Esophagus muscularis mucosa (tissue), 4 donors: ENCODE data around the gene UCK1. TPM values are rescaled to one million over a fixed set of nuclear protein-coding genes. Genes with fewer than 3 reads are reported as not detected.

Source experiments
- DNase-seq: peaks from one replicate; pipeline ENCODE4 v3.0.0-alpha.2; 2017; ENCODE audit errors: extremely low spot score
- H3K27ac ChIP-seq, 4 donors: fragments of 200-600 bp; sonication (generic); replicated peaks in 1 of 4; 1 replicate in 3 of 4; 2 replicates in 1 of 4; pipeline ENCODE4 v1.5.1; 2016 to 2019; ENCODE audit warnings: mild to moderate bottlenecking in 1 of 4
- H3K27me3 ChIP-seq, 4 donors: fragments of 200-600 bp; sonication (generic); one replicate each; pipeline versions ENCODE4 v1.5.1 to v1.6.0; 2016 to 2019
- H3K36me3 ChIP-seq, 4 donors: fragments of 200-600 bp; sonication (generic); one replicate each; pipeline ENCODE4 v1.5.1; 2016 to 2019
- H3K4me1 ChIP-seq, 4 donors: fragments of 200-600 bp; sonication (generic); one replicate each; pipeline ENCODE4 v1.5.1; 2016 to 2019
- H3K4me3 ChIP-seq, 4 donors: fragments of 200-600 bp; sonication (generic); 1 replicate in 2 of 4; 2 replicates in 2 of 4; pipeline ENCODE4 v1.5.1; 2016 to 2019; ENCODE audit warnings: mild to moderate bottlenecking in 4 of 4, moderate library complexity in 1 of 4
- H3K9me3 ChIP-seq, 4 donors: fragments of 200-600 bp; sonication (generic); 1 replicate in 3 of 4; 2 replicates in 1 of 4; pipeline ENCODE4 v1.5.1; 2016 to 2019
- EP300 ChIP-seq: sonication (generic); formaldehyde crosslinking; IDR thresholded peaks from one replicate; pipeline ENCODE4 v1.6.1; 2017; ENCODE audit warnings: antibody characterized with exemption
- POLR2A ChIP-seq: fragments of 450-650 bp; IDR thresholded peaks from one replicate; pipeline ENCODE4 v1.6.1; 2017; ENCODE audit warnings: antibody characterized with exemption, moderate library complexity, mild to moderate bottlenecking, low read depth
- POLR2AphosphoS5 ChIP-seq, 2 donors: sonication (generic); formaldehyde crosslinking; IDR thresholded peaks; one replicate each; pipeline ENCODE4 v1.6.1; 2017; ENCODE audit warnings: antibody characterized with exemption in 2 of 2
- WGBS: methylation state at CpG from one replicate; pipeline ENCODE4 v1.1.5; 2018; 5-methylcytosine and 5-hydroxymethylcytosine counted together
- intact Hi-C: fragments of 100-400 bp; cut with DNase I; formaldehyde crosslinking; loops from one replicate; pipeline ENCODE4 v1.15.1; 2023
- total RNA-seq, 4 donors: library from RNA; depleted of rRNA; stranded (reverse); fragments of >200 nt; gene quantifications; one replicate each; pipeline versions ENCODE4 v1.1.0 to v1.2.1, GENCODE V29; 2016
- TF ChIP-seq, protein P1 (sequence below), 3 experiments: fragments of 200-600 bp in 2 of 3; fragments of 450-650 bp in 1 of 3; sonication (generic) in 2 of 3; IDR thresholded peaks; one replicate each; pipeline ENCODE4 v1.5.1; 2017 to 2019; ENCODE audit warnings: antibody characterized with exemption in 3 of 3, mild to moderate bottlenecking in 2 of 3, moderate library complexity in 1 of 3

The UCK1 gene
- total RNA-seq, 4 donors from 2014 or later, result 47.3 to 63.9 (median 54.0) TPM

DNA sequence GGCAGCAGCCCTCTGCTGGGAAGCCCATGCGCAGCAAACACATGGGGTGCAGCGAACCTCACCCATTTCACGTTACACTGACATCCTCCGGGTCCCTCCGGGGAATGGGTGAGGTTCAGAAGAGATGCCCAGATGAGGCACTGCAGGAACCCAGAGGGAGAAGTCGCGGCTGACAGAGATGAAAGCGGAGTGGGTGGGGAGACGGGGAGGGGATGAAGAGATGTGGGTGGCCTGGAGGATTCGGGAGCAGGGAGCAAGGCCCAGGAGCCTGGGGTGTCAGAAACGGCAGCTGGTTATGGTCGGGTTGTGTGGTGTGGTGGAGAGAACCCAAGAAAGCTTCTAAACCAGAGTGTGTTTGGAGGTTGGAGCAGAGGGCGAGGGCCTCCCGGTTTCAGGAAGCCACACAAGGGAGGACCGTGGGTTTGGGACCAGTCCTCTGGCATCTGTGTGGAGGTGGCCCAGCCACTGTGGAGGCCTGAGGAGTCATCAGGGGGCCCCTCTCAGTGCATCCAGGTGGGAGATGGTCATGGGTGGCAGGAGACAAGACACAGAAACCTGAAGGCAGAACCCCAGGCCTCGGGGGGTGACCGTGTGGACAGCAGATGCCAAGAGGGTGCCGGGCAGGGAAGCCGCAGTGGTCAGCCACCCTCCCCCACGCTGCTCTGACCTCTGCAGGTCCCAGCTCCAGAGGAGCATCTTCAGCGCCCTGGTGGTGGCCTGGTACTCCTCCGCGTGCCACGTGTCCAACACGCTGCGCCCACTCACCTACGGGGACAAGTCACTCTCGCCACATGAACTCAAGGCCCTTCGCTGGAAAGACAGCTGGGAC, 8.6 kb downstream of the UCK1 start:
- no peaks in the 10 kb centered on the region for H3K9me3 ChIP-seq
- TF ChIP-seq POLR2AphosphoS5 (IDR thresholded peaks at IDR 0.05) (no peak), POLR2A (no peak), EP300 (no peak)
- TF ChIP-seq, protein P1, sequence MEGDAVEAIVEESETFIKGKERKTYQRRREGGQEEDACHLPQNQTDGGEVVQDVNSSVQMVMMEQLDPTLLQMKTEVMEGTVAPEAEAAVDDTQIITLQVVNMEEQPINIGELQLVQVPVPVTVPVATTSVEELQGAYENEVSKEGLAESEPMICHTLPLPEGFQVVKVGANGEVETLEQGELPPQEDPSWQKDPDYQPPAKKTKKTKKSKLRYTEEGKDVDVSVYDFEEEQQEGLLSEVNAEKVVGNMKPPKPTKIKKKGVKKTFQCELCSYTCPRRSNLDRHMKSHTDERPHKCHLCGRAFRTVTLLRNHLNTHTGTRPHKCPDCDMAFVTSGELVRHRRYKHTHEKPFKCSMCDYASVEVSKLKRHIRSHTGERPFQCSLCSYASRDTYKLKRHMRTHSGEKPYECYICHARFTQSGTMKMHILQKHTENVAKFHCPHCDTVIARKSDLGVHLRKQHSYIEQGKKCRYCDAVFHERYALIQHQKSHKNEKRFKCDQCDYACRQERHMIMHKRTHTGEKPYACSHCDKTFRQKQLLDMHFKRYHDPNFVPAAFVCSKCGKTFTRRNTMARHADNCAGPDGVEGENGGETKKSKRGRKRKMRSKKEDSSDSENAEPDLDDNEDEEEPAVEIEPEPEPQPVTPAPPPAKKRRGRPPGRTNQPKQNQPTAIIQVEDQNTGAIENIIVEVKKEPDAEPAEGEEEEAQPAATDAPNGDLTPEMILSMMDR (IDR thresholded peaks at IDR 0.05), result no peak
- intact Hi-C loops, result no loop called here
- peaks cover 0 to 8% (median 6%) of the 10 kb centered on the region in 4 donors for H3K4me1 ChIP-seq
- DNase-seq, result no peak
- no peaks in the 10 kb centered on the region for H3K27me3 ChIP-seq
- peaks cover 83 to 100% (median 97%) of the 10 kb centered on the region in 4 donors for H3K36me3 ChIP-seq
- 91% methylated on average over 26 of the region's 29 CpGs for WGBS
- H3K27ac ChIP-seq, result no peak overlapping the region
- no peak overlapping the region for H3K4me3 ChIP-seq

DNA sequence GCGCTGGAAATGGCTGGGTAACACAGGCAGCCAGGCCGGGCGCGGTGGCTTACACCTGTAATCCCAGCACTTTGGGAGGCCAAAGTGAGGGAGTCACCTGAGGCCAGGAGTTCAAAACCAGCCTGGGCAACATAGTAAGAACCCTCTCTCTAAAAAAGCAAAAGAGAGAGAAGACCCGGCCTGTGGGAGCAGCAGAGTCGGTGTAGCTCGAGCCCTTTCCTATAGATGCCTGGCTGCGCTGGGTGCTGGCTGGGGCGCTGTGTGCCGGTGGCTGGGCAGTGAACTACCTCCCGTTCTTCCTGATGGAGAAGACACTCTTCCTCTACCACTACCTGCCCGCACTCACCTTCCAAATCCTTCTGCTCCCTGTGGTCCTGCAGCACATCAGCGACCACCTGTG, 9.2 kb downstream of the UCK1 start:
- Histone ChIP-seq H3K9me3 (no peaks in the 10 kb centered on the region), H3K4me1 (peaks cover 0 to 13% (median 8%) of the 10 kb centered on the region in 4 donors), H3K4me3 (no peak overlapping the region), H3K36me3 (peaks cover 84 to 100% (median 96%) of the 10 kb centered on the region in 4 donors), H3K27me3 (no peaks in the 10 kb centered on the region), H3K27ac (no peak overlapping the region)
- intact Hi-C loops, result no loop called here
- TF ChIP-seq EP300 (no peak), POLR2AphosphoS5 (IDR thresholded peaks at IDR 0.05) (no peak), POLR2A (no peak)
- TF ChIP-seq, protein P1 (IDR thresholded peaks at IDR 0.05), result no peak
- no peak for DNase-seq
- WGBS, result 95% methylated on average over 13 of the region's 13 CpGs

DNA sequence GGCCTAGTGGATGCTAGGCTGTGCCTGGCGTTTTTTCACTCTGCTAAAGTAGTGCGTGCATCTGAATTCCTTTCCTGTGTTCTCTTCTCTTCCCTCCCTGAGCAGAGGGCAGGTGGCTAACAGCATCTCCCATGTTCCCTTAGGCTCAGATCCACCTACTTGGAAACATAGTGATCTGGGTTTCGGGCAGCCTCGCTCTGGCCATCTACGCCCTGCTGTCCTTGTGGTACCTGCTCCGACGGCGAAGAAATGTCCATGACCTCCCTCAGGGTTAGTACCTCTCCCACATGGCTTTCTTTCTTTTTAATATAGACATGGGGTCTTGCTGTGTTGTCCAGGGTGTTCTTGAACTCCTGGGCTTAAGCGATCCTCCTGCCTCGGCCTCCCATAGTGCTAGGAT, 9.9 kb downstream of the UCK1 start:
- H3K9me3 ChIP-seq, result no peaks in the 10 kb centered on the region
- TF ChIP-seq, protein P1 (IDR thresholded peaks at IDR 0.05), result no peak
- no peak for TF ChIP-seq EP300
- TF ChIP-seq POLR2AphosphoS5 (IDR thresholded peaks at IDR 0.05), result no peak
- TF ChIP-seq POLR2A, result no peak
- no peak overlapping the region for H3K27ac ChIP-seq
- intact Hi-C loops, result no loop called here
- no peaks in the 10 kb centered on the region for H3K27me3 ChIP-seq
- DNase-seq, result no peak
- 96% methylated on average over 9 of the region's 10 CpGs for WGBS
- peaks cover 0 to 13% (median 8%) of the 10 kb centered on the region in 4 donors for H3K4me1 ChIP-seq
- peaks cover 86 to 100% (median 96%) of the 10 kb centered on the region in 4 donors for H3K36me3 ChIP-seq
- H3K4me3 ChIP-seq, result no peak overlapping the region

DNA sequence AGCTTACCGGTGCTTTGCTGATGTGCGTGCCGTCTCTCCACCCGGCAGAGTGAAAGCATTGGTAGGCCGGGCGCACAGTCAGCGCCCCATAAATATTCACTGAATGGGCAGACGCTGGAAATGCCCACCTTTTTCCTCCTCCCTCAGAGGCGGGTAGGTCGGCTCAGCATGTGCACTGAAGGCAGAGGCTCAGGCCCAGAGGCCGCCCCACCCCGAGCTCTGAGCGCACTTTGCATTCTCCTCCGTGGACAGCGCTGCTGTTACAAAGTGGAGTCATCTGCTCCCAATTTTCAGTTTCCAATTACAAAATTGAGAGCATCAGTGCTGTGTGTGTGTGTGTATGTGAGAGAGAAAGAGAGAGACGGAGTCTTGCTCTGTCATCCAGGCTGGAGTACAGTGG, 10.6 kb downstream of the UCK1 start:
- Histone ChIP-seq H3K27ac (no peak overlapping the region), H3K36me3 (peaks cover 85 to 100% (median 96%) of the 10 kb centered on the region in 4 donors), H3K4me1 (peaks cover 0 to 13% (median 8%) of the 10 kb centered on the region in 4 donors), H3K27me3 (no peaks in the 10 kb centered on the region), H3K9me3 (no peaks in the 10 kb centered on the region), H3K4me3 (no peak overlapping the region)
- no peak for DNase-seq
- 75% methylated on average over 12 of the region's 16 CpGs for WGBS
- no peak for TF ChIP-seq POLR2AphosphoS5 (IDR thresholded peaks at IDR 0.05)
- intact Hi-C loops, result no loop called here

DNA sequence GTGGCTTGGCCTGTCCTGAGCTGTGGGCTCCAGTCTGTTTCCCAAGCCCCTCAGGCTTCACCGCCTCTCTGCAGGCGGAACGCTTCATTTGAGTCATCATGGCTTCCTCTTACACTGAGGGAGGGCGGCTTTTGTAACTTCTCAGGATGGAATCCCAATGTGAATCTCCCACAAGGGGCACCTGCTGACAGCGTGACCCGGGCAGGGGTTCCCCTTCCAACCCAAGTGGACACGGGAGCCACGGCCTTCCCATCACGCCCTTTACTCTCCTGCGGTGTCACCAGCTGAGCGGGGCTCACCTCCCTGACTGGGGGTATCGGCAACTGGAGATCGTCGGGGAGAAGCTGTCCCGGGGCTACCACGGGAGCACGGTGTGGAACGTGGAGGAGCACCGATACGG, 12.5 kb downstream of the UCK1 start:
- Histone ChIP-seq H3K36me3 (peaks cover 89 to 100% (median 95%) of the 10 kb centered on the region in 4 donors), H3K27me3 (no peaks in the 10 kb centered on the region), H3K27ac (peak overlapping the region in 1 of 4 donors; percentile 41), H3K4me3 (no peak overlapping the region), H3K4me1 (peaks cover 0 to 13% (median 8%) of the 10 kb centered on the region in 4 donors), H3K9me3 (no peaks in the 10 kb centered on the region)
- no peak for DNase-seq
- intact Hi-C loops, result no loop called here
- TF ChIP-seq EP300, result no peak
- TF ChIP-seq POLR2AphosphoS5 (IDR thresholded peaks at IDR 0.05), result no peak
- TF ChIP-seq, protein P1 (IDR thresholded peaks at IDR 0.05), result no peak
- no peak for TF ChIP-seq POLR2A
- 94% methylated on average over 19 of the region's 20 CpGs for WGBS
